ENCODE measurements around the gene NUP50.

NUP50 gene

DNA sequence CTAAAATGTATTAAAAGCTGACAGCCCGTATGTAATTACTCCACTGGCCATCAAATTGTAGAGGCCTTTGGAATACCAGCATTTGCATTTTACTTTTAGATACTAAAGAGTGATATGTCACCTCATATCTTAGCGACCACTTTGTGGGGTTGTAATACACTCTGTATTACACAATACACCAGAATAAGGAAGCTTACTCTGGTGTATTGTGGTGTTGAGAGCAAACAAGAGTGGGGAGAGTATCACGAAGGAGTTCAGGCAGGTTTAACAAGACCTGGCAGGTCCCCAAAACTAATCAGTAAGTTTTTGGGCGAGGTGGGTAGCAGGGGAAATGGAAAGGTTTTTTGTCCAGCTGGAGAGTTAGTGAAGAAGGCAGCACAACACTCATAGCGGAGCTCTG lies 3.2 kb downstream of the NUP50 start:
- H3K27ac ChIP-seq (replicated peaks) = peak overlapping the region; percentile 92
- no peaks in the 10 kb centered on the region for H3K27me3 ChIP-seq (ENCODE audit: insufficient read depth, poor library complexity, severe bottlenecking)
- TF ChIP-seq SPI1 (IDR thresholded peaks at IDR 0.05; ENCODE audit: borderline replicate concordance, low read depth) = peak; percentile 8; the same call in 1 of the 2 replicates
- TF ChIP-seq, protein P1, sequence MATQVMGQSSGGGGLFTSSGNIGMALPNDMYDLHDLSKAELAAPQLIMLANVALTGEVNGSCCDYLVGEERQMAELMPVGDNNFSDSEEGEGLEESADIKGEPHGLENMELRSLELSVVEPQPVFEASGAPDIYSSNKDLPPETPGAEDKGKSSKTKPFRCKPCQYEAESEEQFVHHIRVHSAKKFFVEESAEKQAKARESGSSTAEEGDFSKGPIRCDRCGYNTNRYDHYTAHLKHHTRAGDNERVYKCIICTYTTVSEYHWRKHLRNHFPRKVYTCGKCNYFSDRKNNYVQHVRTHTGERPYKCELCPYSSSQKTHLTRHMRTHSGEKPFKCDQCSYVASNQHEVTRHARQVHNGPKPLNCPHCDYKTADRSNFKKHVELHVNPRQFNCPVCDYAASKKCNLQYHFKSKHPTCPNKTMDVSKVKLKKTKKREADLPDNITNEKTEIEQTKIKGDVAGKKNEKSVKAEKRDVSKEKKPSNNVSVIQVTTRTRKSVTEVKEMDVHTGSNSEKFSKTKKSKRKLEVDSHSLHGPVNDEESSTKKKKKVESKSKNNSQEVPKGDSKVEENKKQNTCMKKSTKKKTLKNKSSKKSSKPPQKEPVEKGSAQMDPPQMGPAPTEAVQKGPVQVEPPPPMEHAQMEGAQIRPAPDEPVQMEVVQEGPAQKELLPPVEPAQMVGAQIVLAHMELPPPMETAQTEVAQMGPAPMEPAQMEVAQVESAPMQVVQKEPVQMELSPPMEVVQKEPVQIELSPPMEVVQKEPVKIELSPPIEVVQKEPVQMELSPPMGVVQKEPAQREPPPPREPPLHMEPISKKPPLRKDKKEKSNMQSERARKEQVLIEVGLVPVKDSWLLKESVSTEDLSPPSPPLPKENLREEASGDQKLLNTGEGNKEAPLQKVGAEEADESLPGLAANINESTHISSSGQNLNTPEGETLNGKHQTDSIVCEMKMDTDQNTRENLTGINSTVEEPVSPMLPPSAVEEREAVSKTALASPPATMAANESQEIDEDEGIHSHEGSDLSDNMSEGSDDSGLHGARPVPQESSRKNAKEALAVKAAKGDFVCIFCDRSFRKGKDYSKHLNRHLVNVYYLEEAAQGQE (IDR thresholded peaks at IDR 0.05; ENCODE audit: insufficient replicate concordance, low read depth) = no peak
- peak overlapping the region; percentile 18 for H3K4me3 ChIP-seq (replicated peaks; ENCODE audit: insufficient read depth, low read length)
- DNase-seq (ENCODE audit: low read depth in 1 of 2, low spot score in 1 of 2) = peak; percentile 70 to 73

DNA sequence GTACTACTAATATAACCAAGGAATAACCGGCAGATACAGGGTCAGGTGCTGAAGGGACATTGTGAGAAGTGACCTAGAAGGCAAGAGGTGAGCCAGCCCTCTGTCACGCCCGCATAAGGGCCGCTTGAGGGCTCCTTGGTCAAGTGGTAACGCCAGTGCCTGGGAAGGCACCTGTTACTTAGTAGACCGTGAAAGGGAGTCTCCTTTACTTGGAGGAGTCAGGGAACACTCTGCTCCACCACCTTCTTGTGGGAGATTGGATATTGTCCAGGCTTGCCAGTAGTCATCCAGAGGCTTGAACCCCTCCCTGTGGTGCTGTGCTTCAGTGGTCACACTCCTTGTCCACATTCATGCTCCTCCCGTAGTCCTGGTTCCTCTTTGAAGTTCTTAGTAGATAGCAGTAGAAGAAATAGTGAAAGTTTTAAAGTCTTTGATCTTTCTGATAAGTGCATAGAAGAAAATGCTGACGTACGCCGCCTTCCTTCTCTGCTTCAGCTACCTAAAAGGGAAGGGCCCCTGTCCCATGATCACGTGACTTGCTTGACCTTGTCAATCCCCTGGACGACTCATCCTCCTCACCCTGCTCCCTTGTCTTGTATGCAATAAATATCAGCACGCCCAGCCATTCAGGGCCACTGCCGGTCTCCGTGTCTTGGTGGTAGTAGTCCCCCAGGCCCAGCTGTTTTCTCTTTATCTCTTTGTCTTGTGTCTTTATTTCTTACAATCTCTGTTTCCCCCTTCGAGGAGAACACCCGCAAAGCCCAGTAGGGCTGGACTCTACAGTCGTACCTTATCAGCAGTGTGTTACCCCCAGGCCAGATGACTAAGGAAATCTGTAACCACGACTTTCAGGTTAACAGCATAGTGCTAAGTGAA lies 6.1 kb downstream of the NUP50 start:
- H3K4me3 ChIP-seq (replicated peaks; ENCODE audit: insufficient read depth, low read length) = no peak overlapping the region
- TF ChIP-seq, protein P1 (IDR thresholded peaks at IDR 0.05; ENCODE audit: insufficient replicate concordance, low read depth) = no peak
- no peak for TF ChIP-seq GABPA (IDR thresholded peaks at IDR 0.05; ENCODE audit: low read depth)
- TF ChIP-seq POLR2AphosphoS5 (IDR thresholded peaks at IDR 0.05; ENCODE audit: low read depth) = no peak
- TF ChIP-seq, protein P2, sequence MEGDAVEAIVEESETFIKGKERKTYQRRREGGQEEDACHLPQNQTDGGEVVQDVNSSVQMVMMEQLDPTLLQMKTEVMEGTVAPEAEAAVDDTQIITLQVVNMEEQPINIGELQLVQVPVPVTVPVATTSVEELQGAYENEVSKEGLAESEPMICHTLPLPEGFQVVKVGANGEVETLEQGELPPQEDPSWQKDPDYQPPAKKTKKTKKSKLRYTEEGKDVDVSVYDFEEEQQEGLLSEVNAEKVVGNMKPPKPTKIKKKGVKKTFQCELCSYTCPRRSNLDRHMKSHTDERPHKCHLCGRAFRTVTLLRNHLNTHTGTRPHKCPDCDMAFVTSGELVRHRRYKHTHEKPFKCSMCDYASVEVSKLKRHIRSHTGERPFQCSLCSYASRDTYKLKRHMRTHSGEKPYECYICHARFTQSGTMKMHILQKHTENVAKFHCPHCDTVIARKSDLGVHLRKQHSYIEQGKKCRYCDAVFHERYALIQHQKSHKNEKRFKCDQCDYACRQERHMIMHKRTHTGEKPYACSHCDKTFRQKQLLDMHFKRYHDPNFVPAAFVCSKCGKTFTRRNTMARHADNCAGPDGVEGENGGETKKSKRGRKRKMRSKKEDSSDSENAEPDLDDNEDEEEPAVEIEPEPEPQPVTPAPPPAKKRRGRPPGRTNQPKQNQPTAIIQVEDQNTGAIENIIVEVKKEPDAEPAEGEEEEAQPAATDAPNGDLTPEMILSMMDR (IDR thresholded peaks at IDR 0.05; ENCODE audit: insufficient read depth, low read length) = no peak
- no peak for TF ChIP-seq SPI1 (IDR thresholded peaks at IDR 0.05; ENCODE audit: borderline replicate concordance, low read depth)
- H3K27me3 ChIP-seq (ENCODE audit: insufficient read depth, poor library complexity, severe bottlenecking) = no peaks in the 10 kb centered on the region
- no peak overlapping the region for H3K27ac ChIP-seq (replicated peaks)
- no peak for DNase-seq (ENCODE audit: low read depth in 1 of 2, low spot score in 1 of 2)

DNA sequence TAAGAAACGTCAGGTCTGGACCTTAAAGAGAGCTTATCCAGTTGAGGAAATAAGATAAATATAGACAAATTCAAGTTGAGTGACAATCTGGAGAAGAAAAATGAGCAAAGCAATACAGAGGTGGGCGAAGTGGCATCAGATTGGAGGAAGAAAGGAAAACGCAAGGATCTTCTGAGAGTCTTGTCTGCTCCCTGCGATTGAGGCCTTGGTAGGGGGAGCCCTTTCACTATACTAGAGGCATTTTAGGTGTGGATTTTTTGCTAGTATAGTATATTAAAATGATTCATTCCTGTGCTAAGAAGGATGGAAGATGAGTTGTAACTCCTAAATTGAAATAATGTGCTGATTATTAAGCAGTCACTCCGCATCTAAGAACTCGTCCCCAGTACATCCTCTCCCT lies 8.1 kb downstream of the NUP50 start:
- DNase-seq (ENCODE audit: low read depth in 1 of 2, low spot score in 1 of 2) = no peak
- Histone ChIP-seq H3K27me3 (ENCODE audit: insufficient read depth, poor library complexity, severe bottlenecking) (no peaks in the 10 kb centered on the region), H3K4me3 (replicated peaks; ENCODE audit: insufficient read depth, low read length) (no peak overlapping the region), H3K27ac (replicated peaks) (no peak overlapping the region)
- TF ChIP-seq SPI1 (IDR thresholded peaks at IDR 0.05; ENCODE audit: borderline replicate concordance, low read depth) = no peak
- no peak for TF ChIP-seq POLR2AphosphoS5 (IDR thresholded peaks at IDR 0.05; ENCODE audit: low read depth)
- TF ChIP-seq GABPA (IDR thresholded peaks at IDR 0.05; ENCODE audit: low read depth) = no peak
- TF ChIP-seq, protein P2 (IDR thresholded peaks at IDR 0.05; ENCODE audit: insufficient read depth, low read length) = no peak
- TF ChIP-seq, protein P1 (IDR thresholded peaks at IDR 0.05; ENCODE audit: insufficient replicate concordance, low read depth) = no peak

Data from HL-60 (cell line).